ENCODE results near the gene ZNF709. TPM values are rescaled to one million over a fixed set of nuclear protein-coding genes. Genes with fewer than 3 reads are reported as not detected.
A peak's percentile ranks its signal among the peaks of the same experiment; 100 is the strongest.

Gene ZNF709
- total and polyA plus RNA-seq, 2 of the 13 experiments (the other 11 are each of a cell fraction or from before 2014, with no cell fraction given) = 1.5 to 3.9 TPM

DNA sequence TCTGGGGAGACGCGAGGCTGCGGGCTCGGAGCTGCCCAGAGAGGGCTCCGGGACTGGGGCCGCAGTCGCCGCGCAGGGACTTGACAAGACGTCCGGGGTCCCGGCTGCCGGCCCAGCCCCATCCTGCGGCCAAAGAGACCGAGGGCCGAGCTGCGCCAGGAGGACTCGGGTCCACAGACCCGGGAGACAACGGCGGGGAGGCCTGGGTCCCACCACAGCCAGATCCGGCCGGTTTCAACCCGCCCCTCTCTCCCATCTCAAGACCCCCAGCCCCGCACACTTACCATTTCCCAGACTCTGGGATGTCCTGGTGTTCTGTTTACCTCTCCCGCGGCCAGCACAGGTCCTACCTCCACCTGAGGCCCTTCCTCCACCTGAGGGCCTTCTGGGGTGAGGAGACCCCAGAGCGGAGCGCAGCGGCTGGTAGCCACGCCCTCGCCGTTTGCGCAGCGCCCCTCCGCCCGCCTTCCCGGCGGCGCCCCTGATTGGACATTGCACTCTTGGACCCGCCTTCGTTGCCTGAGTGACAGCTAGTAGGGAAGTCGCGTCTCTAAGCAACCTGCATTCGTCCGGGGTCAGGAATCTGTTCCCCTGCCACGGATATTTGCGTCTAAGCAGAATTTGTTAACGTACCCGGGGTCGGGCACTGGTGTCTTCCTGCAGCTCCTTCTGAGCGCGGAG lies at the start of gene ZNF709 (continued):
- TF ChIP-seq KDM4B (CRISPR knock-in tag; IDR thresholded peaks at IDR 0.05) (0 out of 2 replicates have a peak, but pooled peaks have one; percentile 7), SMARCC2 (IDR thresholded peaks at IDR 0.05) (no peak), MIER3 (CRISPR knock-in tag; IDR thresholded peaks at IDR 0.05; ENCODE audit: borderline replicate concordance) (0 out of 2 replicates have a peak, but pooled peaks have one; percentile 22), POLR2G (IDR thresholded peaks at IDR 0.05; ENCODE audit: low read depth, low read length) (peak; percentile 93), NFYC (CRISPR knock-in tag; IDR thresholded peaks at IDR 0.05) (peak; percentile 91), DNMT3B (CRISPR knock-in tag; conservative IDR thresholded peaks at IDR 0.05) (peak; percentile 79; the same call in 1 of the 2 replicates), KDM6A (CRISPR knock-in tag; IDR thresholded peaks at IDR 0.05; ENCODE audit: low read depth) (no peak), ZNF781 (CRISPR knock-in tag; IDR thresholded peaks at IDR 0.05; ENCODE audit: borderline replicate concordance, not compliant biosample characterization) (no peak), PITX1 (CRISPR knock-in tag; IDR thresholded peaks at IDR 0.05) (peak; percentile 63; the same call in 1 of the 2 replicates), FOXM1 (CRISPR knock-in tag; IDR thresholded peaks at IDR 0.05) (no peak), MXI1 (IDR thresholded peaks at IDR 0.05; ENCODE audit: borderline replicate concordance, low read depth, low read length) (peak; percentile 79; the same call in 2 of the 3 replicates), DPF2 (CRISPR knock-in tag; IDR thresholded peaks at IDR 0.05; ENCODE audit: borderline replicate concordance, low read depth) (no peak), SNAI1 (CRISPR knock-in tag; IDR thresholded peaks at IDR 0.05; ENCODE audit: borderline replicate concordance) (no peak), KDM5B (CRISPR knock-in tag; IDR thresholded peaks at IDR 0.05; ENCODE audit: borderline replicate concordance) (peak; percentile 89; the same call in 1 of the 2 replicates), DMAP1 (CRISPR knock-in tag; IDR thresholded peaks at IDR 0.05) (peak; percentile 68), ZNF20 (CRISPR knock-in tag; IDR thresholded peaks at IDR 0.05) (no peak), MYNN (CRISPR knock-in tag; IDR thresholded peaks at IDR 0.05; ENCODE audit: low read depth) (no peak), HNRNPLL (IDR thresholded peaks at IDR 0.05; ENCODE audit: low read depth, low read length, poor library complexity, severe bottlenecking) (peak; percentile 95), KMT2A (CRISPR knock-in tag; IDR thresholded peaks at IDR 0.05) (peak; percentile 74; the same call in 1 of the 2 replicates), MEF2D (CRISPR knock-in tag; IDR thresholded peaks at IDR 0.05) (peak; percentile 45; the same call in 1 of the 2 replicates), NFYB (CRISPR knock-in tag; IDR thresholded peaks at IDR 0.05) (peak; percentile 88), ATF3 (CRISPR knock-in tag; IDR thresholded peaks at IDR 0.05) (0 out of 2 replicates have a peak, but pooled peaks have one; percentile 12), SOX6 (IDR thresholded peaks at IDR 0.05) (no peak), SOX6 (CRISPR knock-in tag; IDR thresholded peaks at IDR 0.05) (peak; percentile 41), KDM5A (IDR thresholded peaks at IDR 0.05; ENCODE audit: borderline replicate concordance, low read length) (peak; percentile 42; the same call in 1 of the 2 replicates), ZNF883 (CRISPR knock-in tag; IDR thresholded peaks at IDR 0.05; ENCODE audit: not compliant biosample characterization) (peak; percentile 60), SNRNP70 (IDR thresholded peaks at IDR 0.05; ENCODE audit: low read depth, low read length) (no peak)
- TF ChIP-seq, protein P1, sequence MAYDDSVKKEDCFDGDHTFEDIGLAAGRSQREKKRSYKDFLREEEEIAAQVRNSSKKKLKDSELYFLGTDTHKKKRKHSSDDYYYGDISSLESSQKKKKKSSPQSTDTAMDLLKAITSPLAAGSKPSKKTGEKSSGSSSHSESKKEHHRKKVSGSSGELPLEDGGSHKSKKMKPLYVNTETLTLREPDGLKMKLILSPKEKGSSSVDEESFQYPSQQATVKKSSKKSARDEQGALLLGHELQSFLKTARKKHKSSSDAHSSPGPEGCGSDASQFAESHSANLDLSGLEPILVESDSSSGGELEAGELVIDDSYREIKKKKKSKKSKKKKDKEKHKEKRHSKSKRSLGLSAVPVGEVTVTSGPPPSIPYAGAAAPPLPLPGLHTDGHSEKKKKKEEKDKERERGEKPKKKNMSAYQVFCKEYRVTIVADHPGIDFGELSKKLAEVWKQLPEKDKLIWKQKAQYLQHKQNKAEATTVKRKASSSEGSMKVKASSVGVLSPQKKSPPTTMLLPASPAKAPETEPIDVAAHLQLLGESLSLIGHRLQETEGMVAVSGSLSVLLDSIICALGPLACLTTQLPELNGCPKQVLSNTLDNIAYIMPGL (CRISPR knock-in tag; IDR thresholded peaks at IDR 0.05; ENCODE audit: borderline replicate concordance in 1 of 2, low read depth in 1 of 2) = peak; percentile 72 to 87
- TF ChIP-seq, protein P2, sequence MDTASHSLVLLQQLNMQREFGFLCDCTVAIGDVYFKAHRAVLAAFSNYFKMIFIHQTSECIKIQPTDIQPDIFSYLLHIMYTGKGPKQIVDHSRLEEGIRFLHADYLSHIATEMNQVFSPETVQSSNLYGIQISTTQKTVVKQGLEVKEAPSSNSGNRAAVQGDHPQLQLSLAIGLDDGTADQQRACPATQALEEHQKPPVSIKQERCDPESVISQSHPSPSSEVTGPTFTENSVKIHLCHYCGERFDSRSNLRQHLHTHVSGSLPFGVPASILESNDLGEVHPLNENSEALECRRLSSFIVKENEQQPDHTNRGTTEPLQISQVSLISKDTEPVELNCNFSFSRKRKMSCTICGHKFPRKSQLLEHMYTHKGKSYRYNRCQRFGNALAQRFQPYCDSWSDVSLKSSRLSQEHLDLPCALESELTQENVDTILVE (CRISPR knock-in tag; IDR thresholded peaks at IDR 0.05) = 0 out of 2 replicates have a peak, but pooled peaks have one; percentile 25
